GM18520 (cell line): ENCODE results near the gene FADS2.

Source experiments
- ATAC-seq: cut with Tn5 transposase; IDR thresholded peaks from one replicate; pipeline ENCODE4 v1.9.1; 2021; ENCODE audit not compliant: unreplicated experiment

Gene FADS2

GRCh38 chr11:61904539-61905048, 76.5 kb downstream of the FADS2 start:
- no peak for ATAC-seq

GRCh38 chr11:61905067-61905696, 77.1 kb downstream of the FADS2 start:
- no peak for ATAC-seq

GRCh38 chr11:61905801-61906521, 77.9 kb downstream of the FADS2 start:
- ATAC-seq = no peak

GRCh38 chr11:61906522-61906909, 78.4 kb downstream of the FADS2 start:
- ATAC-seq = no peak

GRCh38 chr11:61907282-61907681, 79.2 kb downstream of the FADS2 start:
- ATAC-seq = no peak

GRCh38 chr11:61907871-61908729, 80.0 kb downstream of the FADS2 start:
- no peak for ATAC-seq

- ATAC-seq = no peak
These were observed 80.7 kb downstream of the FADS2 start for GRCh38 chr11:61908730-61909316.

- no peak for ATAC-seq
These were observed 82.4 kb downstream of the FADS2 start for GRCh38 chr11:61910187-61911127.

GRCh38 chr11:61911128-61911700, 83.1 kb downstream of the FADS2 start:
- ATAC-seq = no peak

- ATAC-seq = no peak
These were observed 83.8 kb downstream of the FADS2 start for GRCh38 chr11:61911701-61912529.

- no peak for ATAC-seq
These were observed 84.4 kb downstream of the FADS2 start for GRCh38 chr11:61912530-61912898.

- ATAC-seq = no peak
These were observed 85.0 kb downstream of the FADS2 start for GRCh38 chr11:61912991-61913698.

- ATAC-seq = no peak
These were observed 85.7 kb downstream of the FADS2 start for GRCh38 chr11:61913699-61914395.

GRCh38 chr11:61914471-61915171, 86.5 kb downstream of the FADS2 start:
- ATAC-seq = no peak

GRCh38 chr11:61916737-61917333, 88.7 kb downstream of the FADS2 start:
- no peak for ATAC-seq
